GM10248 (cell line): ENCODE results near the gene PPP1R9A.

ENCODE experiments used
- CTCF ChIA-PET: fragments of 300-600 bp; sonication (Branson Sonifier 250); formaldehyde crosslinking; extraction: SDS; loops from one replicate; lab custom pipeline; 2021; ENCODE audit warnings: antibody characterized with exemption; lab: Yijun Ruan, JAX
- POLR2A ChIA-PET: fragments of 350-650 bp; sonication (Branson Sonifier 250); formaldehyde crosslinking; extraction: SDS; loops from one replicate; lab custom pipeline; 2020; ENCODE audit warnings: antibody characterized with exemption; lab: Yijun Ruan, JAX
- DNase-seq: peaks from one replicate; pipeline ENCODE4 v3.0.0; 2012; ENCODE audit errors: extremely low spot score
- CTCF ChIP-seq: IDR thresholded peaks from 2 replicates; pipeline ENCODE4 v1.5.1; 2012; ENCODE audit warnings: mild to moderate bottlenecking, low read depth; ENCODE audit errors: extremely low read depth, missing control alignments, control extremely low read depth

Gene PPP1R9A

GRCh38 chr7:95242266-95242665, 334.9 kb downstream of the PPP1R9A start:
- POLR2A ChIA-PET = no interaction called here
- TF ChIP-seq CTCF = no peak
- CTCF ChIA-PET = interaction anchor here (0.8 to 1.1 kb wide), 3 partner anchors 9 to 792 kb away, joined by 3 to 4 read pairs (median 3); no protein-coding TSS in a partner anchor
- no peak for DNase-seq

- no peak for TF ChIP-seq CTCF
- ChIA-PET CTCF (interaction anchor here (1.0 kb wide), 1 partner anchor 23 kb away, joined by 3 read pairs; no protein-coding TSS in a partner anchor), POLR2A (no interaction called here)
- no peak for DNase-seq
Observed at GRCh38 chr7:95244616-95245015, 337.2 kb downstream of the PPP1R9A start.

- no peak for DNase-seq
- POLR2A ChIA-PET = no interaction called here
- CTCF ChIA-PET = interaction anchor here (1.2 to 1.4 kb wide), 2 partner anchors 45 to 53 kb away, joined by 3 to 4 read pairs; no protein-coding TSS in a partner anchor
- no peak for TF ChIP-seq CTCF
Observed at GRCh38 chr7:95245828-95246500, 338.6 kb downstream of the PPP1R9A start.

GRCh38 chr7:95246831-95247370, 339.5 kb downstream of the PPP1R9A start:
- ChIA-PET POLR2A (no interaction called here), CTCF (interaction anchor here (0.7 to 2.0 kb wide), 10 partner anchors 8 to 797 kb away, joined by 3 to 20 read pairs (median 4); no protein-coding TSS in a partner anchor)
- peak; percentile 65 for TF ChIP-seq CTCF
- peak; percentile 17 for DNase-seq

GRCh38 chr7:95250571-95250970, 343.2 kb downstream of the PPP1R9A start:
- no peak for TF ChIP-seq CTCF
- DNase-seq = no peak
- POLR2A ChIA-PET = no interaction called here
- CTCF ChIA-PET = interaction anchor here (1.1 to 1.6 kb wide), 3 partner anchors 8 to 226 kb away, joined by 3 to 5 read pairs (median 4); no protein-coding TSS in a partner anchor

GRCh38 chr7:95251966-95252365, 344.6 kb downstream of the PPP1R9A start:
- DNase-seq = no peak
- TF ChIP-seq CTCF = no peak
- ChIA-PET POLR2A (no interaction called here), CTCF (interaction anchor here (1.1 to 1.6 kb wide), 3 partner anchors 10 to 225 kb away, joined by 3 to 6 read pairs (median 4); no protein-coding TSS in a partner anchor)
